T-helper 9 cell (primary cell): ENCODE data around the gene KLHL22.
A peak's percentile ranks its signal among the peaks of the same experiment; 100 is the strongest.
"Not testable (repeated sequence)": the region's sequence is repeated elsewhere in the genome, so short reads cannot be mapped to it uniquely, and the experiment has no call there.

Experiments
- DNase-seq: peaks from one replicate; pipeline ENCODE4 v3.0.0-alpha.2; 2020

KLHL22 gene

GRCh38 chr22:20499769-20500168 lies 4.2 kb upstream of the KLHL22 start:
- DNase-seq, result no peak

DNA sequence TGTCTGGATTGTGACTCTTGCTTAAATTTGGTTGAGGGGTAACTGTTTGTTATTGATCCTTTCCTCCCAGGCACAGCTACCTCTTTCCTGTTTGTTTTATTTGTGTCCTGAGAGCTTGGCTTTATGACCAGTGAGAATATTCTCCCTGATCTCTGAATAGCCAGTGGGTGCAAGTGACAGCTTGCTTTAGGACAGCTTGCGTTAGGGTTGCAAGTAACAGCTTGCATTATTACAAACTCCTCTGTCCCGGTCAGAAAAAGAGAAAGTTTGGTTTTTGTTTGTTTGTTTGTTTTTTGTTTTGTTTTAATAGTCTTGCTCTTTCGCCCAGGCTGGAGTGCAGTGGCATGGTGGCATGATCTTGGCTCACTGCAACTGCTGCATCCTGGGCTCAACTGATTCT lies 3.3 kb upstream of the KLHL22 start:
- DNase-seq, result no peak

DNA sequence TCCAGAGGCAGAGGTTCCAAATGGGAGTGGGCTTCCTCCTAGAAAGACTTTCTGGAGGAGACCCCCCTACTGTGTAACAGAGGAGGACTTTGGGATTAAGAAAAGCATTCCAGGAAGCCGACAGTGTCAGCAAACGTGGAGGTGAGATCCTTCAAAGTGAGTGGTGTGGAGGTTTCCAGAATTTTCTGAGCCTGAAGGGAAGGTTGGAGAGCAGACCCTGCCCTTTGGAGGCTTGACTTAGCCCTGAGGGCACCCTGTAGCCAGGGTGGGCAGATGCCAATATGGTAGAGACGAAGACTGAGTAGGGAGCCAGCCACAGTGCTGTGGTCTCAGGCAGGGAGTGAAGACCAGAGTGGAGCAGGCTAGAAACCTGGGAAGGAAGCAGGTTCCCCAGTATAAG lies 1.8 kb upstream of the KLHL22 start:
- DNase-seq, result no peak

GRCh38 chr22:20495861-20496681 lies 476 bp upstream of the KLHL22 start:
- peak; percentile 88 for DNase-seq

- DNase-seq, result no peak
These were observed 4.2 kb downstream of the KLHL22 start for GRCh38 chr22:20491346-20491745.

- no peak for DNase-seq
These were observed 4.7 kb downstream of the KLHL22 start for GRCh38 chr22:20490941-20491307.

GRCh38 chr22:20490183-20490940 lies 5.2 kb downstream of the KLHL22 start:
- DNase-seq, result no peak

- DNase-seq, result no peak
These were observed 6.6 kb downstream of the KLHL22 start for GRCh38 chr22:20488946-20489345.

GRCh38 chr22:20487715-20488114 lies 7.9 kb downstream of the KLHL22 start:
- no peak for DNase-seq

DNA sequence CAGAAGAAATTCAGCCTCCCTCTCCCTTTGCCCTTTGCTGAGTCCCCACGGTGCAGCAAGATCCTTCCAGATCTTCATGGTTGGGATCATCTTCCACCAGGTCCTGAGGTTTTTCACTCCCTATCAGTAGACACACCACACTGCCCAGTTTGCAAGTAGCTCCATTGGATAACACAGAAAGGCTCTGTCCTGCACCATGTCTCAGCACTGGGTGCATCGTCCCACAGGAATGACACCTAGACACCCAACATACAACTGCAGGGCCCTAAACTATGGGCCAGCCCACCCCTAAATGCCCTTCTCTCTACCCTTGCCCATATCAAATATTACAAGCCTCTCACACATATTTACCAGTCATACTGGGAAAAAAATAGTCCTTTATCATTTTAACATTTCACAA lies 9.4 kb downstream of the KLHL22 start:
- no peak for DNase-seq

- DNase-seq, result no peak
These were observed 10.5 kb downstream of the KLHL22 start for GRCh38 chr22:20484948-20485683.

DNA sequence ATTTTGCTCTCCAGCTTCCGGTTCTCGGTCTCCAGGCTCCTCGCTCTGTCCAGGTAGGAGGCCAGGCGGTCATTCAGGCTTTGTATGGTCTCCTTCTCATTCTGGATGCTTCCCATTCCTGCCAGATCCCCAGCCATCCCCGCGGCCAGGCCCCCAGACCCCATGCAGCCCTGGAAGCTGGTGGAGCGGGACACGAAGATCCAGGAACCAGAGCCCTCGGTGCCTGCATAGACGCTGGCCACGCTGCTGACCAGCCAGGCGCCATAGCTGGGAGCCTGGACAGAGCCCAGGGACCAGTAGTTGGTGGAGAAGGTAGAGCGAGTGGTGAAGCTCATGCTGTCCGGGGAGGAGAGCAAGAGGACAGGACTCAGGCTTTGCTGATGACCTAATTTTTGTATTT lies 11.8 kb downstream of the KLHL22 start:
- DNase-seq, result no peak

GRCh38 chr22:20483143-20483506 lies 12.5 kb downstream of the KLHL22 start:
- not testable (repeated sequence) for DNase-seq

DNA sequence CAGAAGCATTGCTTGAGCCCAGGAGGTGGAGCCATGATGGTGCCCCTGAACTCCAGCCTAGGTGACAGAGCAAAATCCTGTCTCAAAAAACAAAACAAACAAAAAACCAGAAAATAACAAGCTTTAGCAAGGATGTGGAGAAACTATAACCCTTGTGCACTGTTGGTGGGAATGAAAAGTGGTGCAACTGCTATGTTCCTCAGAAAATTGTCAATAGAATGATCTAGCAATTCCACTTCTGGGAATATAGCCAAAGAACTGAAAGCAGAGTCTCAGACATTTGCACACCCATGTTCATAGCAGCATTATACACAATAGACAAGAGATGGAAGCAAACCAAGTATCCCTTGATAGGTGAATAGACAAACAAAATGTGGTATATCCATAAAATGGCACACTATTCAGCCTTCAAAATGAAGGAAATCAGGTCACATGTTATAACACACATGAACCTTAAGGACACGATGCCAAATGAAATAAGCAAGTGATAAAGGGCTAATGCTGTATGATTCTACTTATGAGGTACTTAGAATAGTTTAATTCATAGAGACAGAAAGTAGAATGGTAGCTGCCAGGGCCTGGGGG lies 15.9 kb downstream of the KLHL22 start:
- DNase-seq, result no peak

GRCh38 chr22:20478059-20478458 lies 17.5 kb downstream of the KLHL22 start:
- not testable (repeated sequence) for DNase-seq

- not testable (repeated sequence) for DNase-seq
These were observed 20.0 kb downstream of the KLHL22 start for GRCh38 chr22:20475569-20475968.

- DNase-seq, result no peak
These were observed 20.5 kb downstream of the KLHL22 start for GRCh38 chr22:20475115-20475436.

GRCh38 chr22:20472629-20473442 lies 22.8 kb downstream of the KLHL22 start:
- DNase-seq, result no peak

- DNase-seq, result no peak
These were observed 24.3 kb downstream of the KLHL22 start for GRCh38 chr22:20471126-20471833.

DNA sequence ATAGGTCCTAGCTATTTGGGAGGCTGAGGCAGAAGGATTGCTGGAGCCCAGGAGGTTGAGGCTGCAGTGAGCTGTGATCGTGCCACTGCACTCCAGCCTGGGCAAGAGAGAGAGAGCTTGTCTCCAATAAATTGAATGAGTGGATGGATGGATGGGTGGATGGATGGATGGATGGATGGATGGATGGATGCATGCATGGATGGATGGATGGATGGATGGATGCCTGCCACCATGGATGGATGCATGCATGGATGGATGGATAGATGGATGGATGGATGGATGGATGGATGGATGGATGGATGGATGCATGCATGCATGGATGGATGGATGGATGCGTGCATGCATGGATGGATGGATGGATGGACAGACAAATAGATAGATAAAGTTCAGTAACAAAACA lies 25.1 kb downstream of the KLHL22 start:
- not testable (repeated sequence) for DNase-seq

DNA sequence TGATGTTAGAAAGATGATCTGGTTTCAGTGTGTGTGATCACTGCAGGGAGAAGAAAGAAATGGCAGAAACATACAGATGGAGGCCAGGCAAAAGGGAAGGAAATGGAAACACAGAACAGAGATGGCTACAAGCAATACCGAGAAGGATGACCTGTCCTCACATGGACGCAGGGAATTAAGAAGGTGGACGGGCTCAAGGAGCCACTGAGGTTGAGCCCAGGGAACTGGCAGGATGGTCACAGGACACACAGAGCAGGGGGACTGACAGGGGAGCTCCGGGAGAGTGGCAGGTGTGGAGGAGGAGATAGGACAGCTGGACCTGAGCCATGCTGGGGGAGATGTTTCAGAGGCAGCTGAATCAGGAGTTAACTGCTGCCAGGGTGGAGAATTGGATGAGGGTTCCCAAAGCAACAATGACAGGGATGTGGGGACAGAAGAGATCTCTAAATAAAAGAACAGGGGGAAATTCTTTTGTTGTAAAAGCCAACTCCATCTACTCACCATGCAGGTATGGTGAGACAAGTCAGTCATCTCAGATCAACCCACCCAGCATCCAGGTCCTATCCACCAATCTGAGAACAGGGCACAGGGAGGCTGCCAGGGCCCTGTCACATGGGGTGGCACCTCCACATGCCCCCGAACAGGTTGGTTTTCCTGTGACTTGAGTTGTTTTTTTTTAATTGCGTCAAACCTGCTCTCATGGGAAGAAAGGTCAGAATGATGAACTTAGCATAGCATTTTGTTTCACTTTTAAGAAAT lies 26.3 kb downstream of the KLHL22 start:
- no peak for DNase-seq
